ENCODE results near the gene MED10.

Gene MED10

DNA sequence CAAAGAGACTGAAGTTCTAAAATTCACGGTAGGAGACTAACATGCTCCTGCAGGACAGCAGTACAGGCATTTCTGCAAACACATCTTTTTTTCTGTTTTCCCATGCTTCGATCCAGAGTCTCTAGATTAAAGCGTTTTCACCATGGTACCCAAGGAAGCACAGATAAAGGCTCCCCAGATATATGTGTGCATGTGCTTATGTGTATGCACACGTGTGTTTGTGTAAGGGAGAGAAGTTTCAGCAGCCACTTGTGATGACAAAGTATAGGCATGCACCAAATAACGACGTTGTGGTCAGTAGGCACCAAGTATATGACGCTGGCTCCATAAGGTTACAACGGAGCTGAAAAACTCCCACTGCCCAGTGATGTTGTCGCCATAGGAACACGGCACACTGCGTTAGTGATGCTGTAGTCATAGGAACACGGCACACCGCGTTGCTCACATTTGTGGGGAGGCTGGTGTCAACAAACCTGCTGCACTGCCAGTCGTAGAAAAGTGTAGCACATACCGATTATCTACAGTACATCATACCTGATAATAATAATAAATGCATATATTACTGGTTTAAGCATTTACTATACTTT is 21.7 kb downstream of the MED10 start:
- no peak for DNase-seq (ENCODE audit: low spot score)
- TF ChIP-seq, protein P1, sequence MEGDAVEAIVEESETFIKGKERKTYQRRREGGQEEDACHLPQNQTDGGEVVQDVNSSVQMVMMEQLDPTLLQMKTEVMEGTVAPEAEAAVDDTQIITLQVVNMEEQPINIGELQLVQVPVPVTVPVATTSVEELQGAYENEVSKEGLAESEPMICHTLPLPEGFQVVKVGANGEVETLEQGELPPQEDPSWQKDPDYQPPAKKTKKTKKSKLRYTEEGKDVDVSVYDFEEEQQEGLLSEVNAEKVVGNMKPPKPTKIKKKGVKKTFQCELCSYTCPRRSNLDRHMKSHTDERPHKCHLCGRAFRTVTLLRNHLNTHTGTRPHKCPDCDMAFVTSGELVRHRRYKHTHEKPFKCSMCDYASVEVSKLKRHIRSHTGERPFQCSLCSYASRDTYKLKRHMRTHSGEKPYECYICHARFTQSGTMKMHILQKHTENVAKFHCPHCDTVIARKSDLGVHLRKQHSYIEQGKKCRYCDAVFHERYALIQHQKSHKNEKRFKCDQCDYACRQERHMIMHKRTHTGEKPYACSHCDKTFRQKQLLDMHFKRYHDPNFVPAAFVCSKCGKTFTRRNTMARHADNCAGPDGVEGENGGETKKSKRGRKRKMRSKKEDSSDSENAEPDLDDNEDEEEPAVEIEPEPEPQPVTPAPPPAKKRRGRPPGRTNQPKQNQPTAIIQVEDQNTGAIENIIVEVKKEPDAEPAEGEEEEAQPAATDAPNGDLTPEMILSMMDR (IDR thresholded peaks at IDR 0.05): no peak
- no peak overlapping the region for H3K27ac ChIP-seq

DNA sequence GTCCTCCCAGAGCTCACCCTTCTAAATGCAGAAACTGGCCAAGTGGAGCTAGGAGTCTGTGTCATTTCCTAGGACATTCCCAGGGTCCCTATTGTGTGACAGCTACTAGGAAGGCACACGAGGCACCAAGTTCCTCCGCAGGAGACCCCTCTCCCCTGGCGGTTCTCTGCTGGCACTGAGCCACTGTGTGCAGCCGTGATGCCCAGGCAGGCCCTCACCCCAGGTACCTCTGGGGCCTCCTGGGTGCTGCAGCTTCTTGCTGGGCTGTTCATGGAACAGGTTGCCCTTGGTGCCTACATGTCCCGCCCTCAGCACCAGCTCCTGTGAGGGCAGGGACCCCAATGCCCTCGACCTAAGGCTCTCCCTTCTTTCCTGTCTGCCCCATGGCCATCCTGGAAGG is 23.1 kb downstream of the MED10 start:
- no peak overlapping the region for H3K4me3 ChIP-seq
- DNase-seq (ENCODE audit: low spot score): no peak
- H3K27ac ChIP-seq: no peak overlapping the region
- TF ChIP-seq, protein P1 (IDR thresholded peaks at IDR 0.05): no peak

More for the DNA sequence above, 21.7 kb downstream of the MED10 start:
- no peak overlapping the region for H3K4me3 ChIP-seq

- no peak overlapping the region for H3K4me3 ChIP-seq
- DNase-seq (ENCODE audit: low spot score): no peak
- TF ChIP-seq, protein P1 (IDR thresholded peaks at IDR 0.05): no peak
- no peak overlapping the region for H3K27ac ChIP-seq
Measured at GRCh38 chr5:6354848-6355247, 23.5 kb downstream of the MED10 start.

DNA sequence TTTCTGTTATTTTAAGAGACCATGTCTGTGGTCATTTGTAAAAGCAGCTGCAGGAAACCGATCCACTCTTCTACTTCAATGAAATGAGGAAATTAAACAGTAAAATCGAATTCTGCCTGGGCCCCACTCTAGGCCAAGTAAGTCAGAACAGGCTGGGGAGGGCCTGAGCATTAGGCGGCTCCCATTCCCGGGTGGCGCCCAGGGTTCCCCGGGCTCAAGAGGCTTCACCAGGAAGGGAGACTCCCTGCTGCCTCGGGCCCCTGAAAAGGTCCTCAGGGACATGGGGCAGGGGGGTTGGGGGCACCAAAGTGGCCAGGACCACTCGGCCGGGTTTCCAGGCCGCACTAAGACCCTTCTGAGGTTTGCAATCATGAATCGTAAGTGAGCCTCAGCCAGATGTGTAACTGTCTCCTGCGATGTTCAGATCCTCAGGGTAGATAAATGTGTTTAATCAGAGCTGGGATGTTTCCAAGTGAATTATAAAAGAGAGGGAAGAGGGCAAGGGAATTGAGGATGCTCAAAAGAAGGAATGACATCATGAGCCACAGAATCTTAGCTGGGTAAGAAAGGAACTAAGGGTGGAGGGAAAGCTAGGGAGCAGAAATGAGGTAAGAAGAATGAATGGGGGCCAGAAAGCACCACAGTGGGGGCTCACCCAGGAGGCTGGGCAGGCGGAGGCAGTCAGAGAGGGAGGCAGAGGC is 24.6 kb downstream of the MED10 start:
- Histone ChIP-seq H3K4me3 (no peak overlapping the region), H3K27ac (no peak overlapping the region)
- TF ChIP-seq, protein P1 (IDR thresholded peaks at IDR 0.05): no peak
- DNase-seq (ENCODE audit: low spot score): no peak

GRCh38 chr5:6350277-6351090 is 27.9 kb downstream of the MED10 start:
- Histone ChIP-seq H3K4me3 (no peak overlapping the region), H3K27ac (no peak overlapping the region)
- DNase-seq (ENCODE audit: low spot score): no peak
- TF ChIP-seq, protein P1 (IDR thresholded peaks at IDR 0.05): no peak

DNA sequence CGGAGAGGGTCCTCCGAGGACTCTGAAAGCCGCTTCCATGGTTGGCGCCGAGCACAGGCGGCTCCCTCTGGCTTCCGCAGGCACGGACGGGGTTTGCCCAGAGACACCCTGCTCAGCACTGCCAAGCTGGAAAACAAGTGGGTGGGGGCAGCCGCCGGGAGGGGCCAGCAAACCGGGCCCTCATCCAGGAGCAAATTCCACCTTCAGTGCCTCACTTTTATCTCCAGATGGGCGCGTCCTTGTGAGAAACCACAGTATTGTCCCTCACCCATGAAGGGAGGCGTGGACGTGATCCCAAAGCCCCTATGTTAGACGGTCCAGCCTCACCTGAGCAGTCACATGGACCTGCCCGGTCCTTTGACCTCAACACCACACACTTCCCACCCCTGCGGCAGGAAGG is 29.0 kb downstream of the MED10 start:
- Histone ChIP-seq H3K4me3 (no peak overlapping the region), H3K27ac (no peak overlapping the region)
- DNase-seq (ENCODE audit: low spot score): no peak
- TF ChIP-seq, protein P1 (IDR thresholded peaks at IDR 0.05): no peak
